Stimulated activated CD4-positive, alpha-beta T cell treated with anti-CD3 and anti-CD28 coated beads, Interleukin-2, amount 100 ng/mL, for 24 hours (primary cell): ENCODE data around the gene CHST8.
"Not testable (repeated sequence)": the region's sequence is repeated elsewhere in the genome, so short reads cannot be mapped to it uniquely, and the experiment has no call there.

Experiments
- DNase-seq, 2 donors: peaks; one replicate each; pipeline ENCODE4 v3.0.0-alpha.2; 2020

Gene CHST8

GRCh38 chr19:33818411-33818810 lies 196.7 kb downstream of the CHST8 start:
- DNase-seq, result no peak

- not testable (repeated sequence) for DNase-seq
Measured at GRCh38 chr19:33819078-33819477, 197.3 kb downstream of the CHST8 start.

- no peak for DNase-seq
Measured at GRCh38 chr19:33819506-33819879, 197.7 kb downstream of the CHST8 start.

GRCh38 chr19:33819880-33820781 lies 198.4 kb downstream of the CHST8 start:
- peak; percentile 67 to 80 for DNase-seq

- no peak for DNase-seq
Measured at GRCh38 chr19:33821871-33822270, 200.1 kb downstream of the CHST8 start.
